H1 (cell line): ENCODE measurements around the gene ANAPC16. TPM values are rescaled to one million over a fixed set of nuclear protein-coding genes. Genes with fewer than 3 reads are reported as not detected.

Experiments
- HDAC6 ChIP-seq: IDR thresholded peaks from one replicate; pipeline ENCODE4 v1.7.1; 2012; ENCODE audit warnings: low read depth, mild to moderate bottlenecking, inconsistent platforms, low read length, moderate library complexity
- KDM5A ChIP-seq: fragments of 200-600 bp; IDR thresholded peaks from 2 replicates; pipeline ENCODE4 v1.7.1; 2012; ENCODE audit warnings: mild to moderate bottlenecking, low read length, inconsistent platforms, mixed read lengths
- POLR2A ChIP-seq, 2 experiments: IDR thresholded peaks; 1 replicate in 1 of 2; 2 replicates in 1 of 2; pipeline ENCODE4 v1.6.1; 2011; ENCODE audit warnings: low read depth in 2 of 2, low read length in 2 of 2, mild to moderate bottlenecking in 2 of 2; ENCODE audit errors: control extremely low read depth in 1 of 2
- POU5F1 ChIP-seq: IDR thresholded peaks from 2 replicates; pipeline ENCODE4 v1.6.1; 2011; ENCODE audit warnings: low read depth, mild to moderate bottlenecking, low read length, moderate library complexity
- ZNF274 ChIP-seq: IDR thresholded peaks from 2 replicates; pipeline ENCODE4 v1.7.0; 2012; ENCODE audit warnings: low read length, borderline replicate concordance; ENCODE audit errors: extremely low read depth
- polyA plus RNA-seq, 7 experiments: library from polyadenylated mRNA; depleted of rRNA in 3 of 7; stranded (reverse) in 5 of 7; unstranded in 2 of 7; fragments of >200 nt in 5 of 7; fragments of 200-250 nt in 2 of 7; gene quantifications; 1 replicate in 5 of 7; 2 replicates in 1 of 7; 4 replicates in 1 of 7; pipeline versions ENCODE4 v1.2.1 to v1.2.3, GENCODE V29; 2011 to 2013; ENCODE audit warnings: missing spikeins in 2 of 7, mixed read lengths in 2 of 7
- total RNA-seq: library from RNA; stranded (reverse); fragmentation: NEBNext Ultra II Directional; extraction: Animal tissue kit (Norgen Biotek cat#: 25700); gene quantifications from 2 replicates; pipeline ENCODE4 v1.2.1, GENCODE V29; 2021
- TF ChIP-seq, protein P1 (sequence below): IDR thresholded peaks from 2 replicates; pipeline ENCODE4 v1.6.1; 2011; ENCODE audit warnings: low read depth, mild to moderate bottlenecking, low read length; ENCODE audit not compliant: insufficient read depth
- TF ChIP-seq, protein P2 (sequence below): IDR thresholded peaks from 2 replicates; pipeline ENCODE4 v1.6.1; 2012; ENCODE audit warnings: inconsistent platforms

ANAPC16 gene
- total and polyA plus RNA-seq, 2 of the 8 experiments (the other 6 are each of a cell fraction or from before 2014, with no cell fraction given): 53.1 to 57.4 TPM

DNA sequence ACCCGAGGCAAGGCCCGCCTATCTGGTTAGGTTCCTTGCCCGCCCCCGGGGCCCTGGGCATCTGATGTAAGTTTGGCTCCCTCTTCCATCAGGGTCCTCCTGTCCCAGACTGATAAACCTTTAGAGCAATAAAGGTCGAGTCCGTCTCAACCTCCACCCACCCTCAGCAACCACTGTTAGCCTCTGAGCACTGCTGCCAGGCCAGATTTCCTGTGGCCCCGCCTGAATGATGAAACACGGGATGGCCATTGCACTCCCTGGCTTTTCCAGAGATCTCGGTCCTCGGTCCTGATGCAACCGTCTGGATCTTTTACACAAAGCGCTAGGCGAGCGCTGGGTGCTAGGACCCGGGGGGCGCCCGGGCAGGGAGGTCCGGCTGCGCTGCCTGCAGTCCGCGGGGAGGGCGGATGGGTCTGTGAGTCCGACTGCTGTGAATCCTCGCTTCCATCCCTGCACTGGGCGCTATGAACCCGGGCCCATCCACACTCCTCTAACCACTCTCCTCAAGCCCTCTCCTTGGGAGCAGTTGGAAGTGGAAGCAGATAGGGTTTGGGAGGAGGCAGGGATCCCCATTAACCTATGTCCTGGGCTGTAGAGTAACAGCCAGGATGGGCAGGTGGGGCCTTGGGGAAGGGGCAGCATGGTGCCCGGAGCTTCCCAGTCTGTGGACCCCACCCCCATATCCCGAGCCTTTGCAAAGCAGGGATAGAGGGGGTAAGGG lies 57.0 kb downstream of the ANAPC16 start (continued):
- TF ChIP-seq POU5F1: no peak
- no peak for TF ChIP-seq ZNF274
- no peak for TF ChIP-seq HDAC6
- peak in 1 of 2 experiments; percentile 51; a peak in 1 of 3 replicates for TF ChIP-seq POLR2A (IDR thresholded peaks at IDR 0.05; ENCODE audit: control extremely low read depth in 1 of 2, low read depth in 2 of 2, low read length in 2 of 2)
- no peak for TF ChIP-seq KDM5A
- TF ChIP-seq, protein P1, sequence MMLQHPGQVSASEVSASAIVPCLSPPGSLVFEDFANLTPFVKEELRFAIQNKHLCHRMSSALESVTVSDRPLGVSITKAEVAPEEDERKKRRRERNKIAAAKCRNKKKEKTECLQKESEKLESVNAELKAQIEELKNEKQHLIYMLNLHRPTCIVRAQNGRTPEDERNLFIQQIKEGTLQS: peak; percentile 30; the same call in 1 of the 2 replicates
- TF ChIP-seq, protein P2, sequence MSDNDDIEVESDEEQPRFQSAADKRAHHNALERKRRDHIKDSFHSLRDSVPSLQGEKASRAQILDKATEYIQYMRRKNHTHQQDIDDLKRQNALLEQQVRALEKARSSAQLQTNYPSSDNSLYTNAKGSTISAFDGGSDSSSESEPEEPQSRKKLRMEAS: peak; percentile 69
